ENCODE data around the gene CCDC38.

Gene CCDC38

GRCh38 chr12:95909871-95910270 is 32.5 kb downstream of the CCDC38 start:
- Histone ChIP-seq H3K4me1 (ENCODE audit: control insufficient read depth in 2 of 2, insufficient read depth in 1 of 2, low read depth in 1 of 2, low read length in 2 of 2) (no peaks in the 10 kb centered on the region), H3K9ac (ENCODE audit: low read depth, low read length, poor library complexity) (no peak overlapping the region), H3K4me3 (ENCODE audit: low read length in 2 of 2) (no peak overlapping the region), H2BK15ac (ENCODE audit: low read length) (no peak overlapping the region), H2AFZ (ENCODE audit: low read length) (no peak overlapping the region), H3K14ac (ENCODE audit: low read length) (no peak overlapping the region), H2BK5ac (ENCODE audit: low read length) (no peak overlapping the region), H3K27ac (replicated peaks; ENCODE audit: low read length) (no peak overlapping the region), H4K8ac (ENCODE audit: low read depth, low read length) (no peak overlapping the region), H3K79me1 (ENCODE audit: low read depth, low read length) (no peaks in the 10 kb centered on the region), H2AK5ac (ENCODE audit: low read depth, low read length) (no peak overlapping the region), H3K36me3 (replicated peaks in 1 of 2; ENCODE audit: control insufficient read depth in 2 of 2, insufficient read depth in 2 of 2, low read length in 2 of 2) (no peaks in the 10 kb centered on the region), H2BK12ac (ENCODE audit: low read length) (no peak overlapping the region), H3K23ac (ENCODE audit: low read depth, low read length, poor library complexity) (no peak overlapping the region), H2BK120ac (ENCODE audit: low read depth, low read length) (no peak overlapping the region), H3K9me3 (replicated peaks in 1 of 2; ENCODE audit: control insufficient read depth in 2 of 2, insufficient read depth in 1 of 2, low read depth in 1 of 2, low read length in 2 of 2) (no peaks in the 10 kb centered on the region), H3K4ac (ENCODE audit: low read length) (no peak overlapping the region), H3K27me3 (ENCODE audit: control insufficient read depth in 3 of 3, insufficient read depth in 3 of 3, low read depth in 1 of 3, low read length in 3 of 3) (peaks cover 0 to under 1% (median 0%) of the 10 kb centered on the region in 3 experiments), H4K91ac (ENCODE audit: low read depth, low read length, poor library complexity) (no peak overlapping the region), H3K18ac (ENCODE audit: low read length) (no peak overlapping the region), H3K4me2 (ENCODE audit: insufficient read depth, low read length, poor library complexity, severe bottlenecking) (no peak overlapping the region)
- no peak for DNase-seq (ENCODE audit: low spot score)
- WGBS, 2 donors (ENCODE audit: extremely low coverage in 2 of 2, insufficient read length in 2 of 2, insufficient replicate concordance in 1 of 2) = no CpG with 5 or more reads among the region's 3 CpGs

DNA sequence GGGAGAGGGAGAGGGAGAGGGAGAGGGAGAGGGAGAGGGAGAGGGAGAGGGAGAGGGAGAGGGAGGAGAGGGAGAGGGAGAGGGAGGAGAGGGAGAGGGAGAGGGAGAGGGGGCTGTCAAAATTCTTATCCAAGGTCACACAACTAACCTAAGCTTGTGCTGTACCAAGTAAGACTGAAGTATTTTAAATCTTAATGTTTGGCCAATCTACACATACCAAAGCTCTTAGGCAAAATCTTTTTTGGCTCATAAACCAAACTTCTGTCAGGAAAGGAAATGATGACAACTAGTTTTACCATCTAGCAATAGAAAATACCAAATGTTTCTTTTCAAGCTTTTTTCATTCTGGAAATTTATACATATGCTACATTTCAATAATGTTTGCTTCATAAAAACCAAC is 33.8 kb downstream of the CCDC38 start:
- H2BK15ac ChIP-seq (ENCODE audit: low read length) = no peak overlapping the region
- H3K9ac ChIP-seq (ENCODE audit: low read depth, low read length, poor library complexity) = no peak overlapping the region
- no peak overlapping the region for H2BK12ac ChIP-seq (ENCODE audit: low read length)
- H3K36me3 ChIP-seq (replicated peaks in 1 of 2; ENCODE audit: control insufficient read depth in 2 of 2, insufficient read depth in 2 of 2, low read length in 2 of 2) = no peaks in the 10 kb centered on the region
- H3K14ac ChIP-seq (ENCODE audit: low read length) = no peak overlapping the region
- no peak overlapping the region for H3K4ac ChIP-seq (ENCODE audit: low read length)
- no peak overlapping the region for H3K4me2 ChIP-seq (ENCODE audit: insufficient read depth, low read length, poor library complexity, severe bottlenecking)
- no peak for DNase-seq (ENCODE audit: low spot score)
- H2BK120ac ChIP-seq (ENCODE audit: low read depth, low read length) = no peak overlapping the region
- no peak overlapping the region for H2AFZ ChIP-seq (ENCODE audit: low read length)
- H4K8ac ChIP-seq (ENCODE audit: low read depth, low read length) = no peak overlapping the region
- no peaks in the 10 kb centered on the region for H3K9me3 ChIP-seq (replicated peaks in 1 of 2; ENCODE audit: control insufficient read depth in 2 of 2, insufficient read depth in 1 of 2, low read depth in 1 of 2, low read length in 2 of 2)
- H3K27me3 ChIP-seq (ENCODE audit: control insufficient read depth in 3 of 3, insufficient read depth in 3 of 3, low read depth in 1 of 3, low read length in 3 of 3) = no peaks in the 10 kb centered on the region
- H3K27ac ChIP-seq (replicated peaks; ENCODE audit: low read length) = no peak overlapping the region
- no peak overlapping the region for H2BK5ac ChIP-seq (ENCODE audit: low read length)
- no peak overlapping the region for H3K4me3 ChIP-seq (ENCODE audit: low read length in 2 of 2)
- H2AK5ac ChIP-seq (ENCODE audit: low read depth, low read length) = no peak overlapping the region
- H3K18ac ChIP-seq (ENCODE audit: low read length) = no peak overlapping the region
- no peaks in the 10 kb centered on the region for H3K4me1 ChIP-seq (ENCODE audit: control insufficient read depth in 2 of 2, insufficient read depth in 1 of 2, low read depth in 1 of 2, low read length in 2 of 2)
- no peaks in the 10 kb centered on the region for H3K79me1 ChIP-seq (ENCODE audit: low read depth, low read length)
- no peak overlapping the region for H4K91ac ChIP-seq (ENCODE audit: low read depth, low read length, poor library complexity)
- H3K23ac ChIP-seq (ENCODE audit: low read depth, low read length, poor library complexity) = no peak overlapping the region

DNA sequence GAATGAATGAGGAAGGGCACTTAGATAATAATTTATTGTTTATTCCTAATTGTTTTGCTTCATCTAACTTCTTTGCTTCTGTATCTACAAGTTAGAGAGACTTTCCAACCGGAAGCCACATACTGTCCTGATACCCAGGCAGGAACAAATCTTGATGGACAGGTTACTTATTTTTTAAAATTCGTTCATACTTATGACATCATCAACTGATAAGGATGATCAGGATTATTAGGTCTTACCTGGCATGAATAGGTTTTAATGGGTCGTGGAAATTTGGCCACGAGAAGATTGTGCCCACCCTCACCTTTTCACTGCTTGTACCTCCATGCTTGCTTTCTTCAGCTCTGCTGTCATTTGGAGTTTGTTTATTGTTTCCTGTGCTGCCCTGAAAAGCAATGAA is 44.3 kb downstream of the CCDC38 start:
- Histone ChIP-seq H2AK5ac (ENCODE audit: low read depth, low read length) (no peak overlapping the region), H3K27ac (replicated peaks; ENCODE audit: low read length) (no peak overlapping the region), H3K4me1 (ENCODE audit: control insufficient read depth in 2 of 2, insufficient read depth in 1 of 2, low read depth in 1 of 2, low read length in 2 of 2) (no peaks in the 10 kb centered on the region), H3K4me3 (ENCODE audit: low read length in 2 of 2) (no peak overlapping the region), H2BK12ac (ENCODE audit: low read length) (no peak overlapping the region), H2BK15ac (ENCODE audit: low read length) (no peak overlapping the region), H3K79me1 (ENCODE audit: low read depth, low read length) (no peaks in the 10 kb centered on the region), H2AFZ (ENCODE audit: low read length) (no peak overlapping the region), H3K9me3 (replicated peaks in 1 of 2; ENCODE audit: control insufficient read depth in 2 of 2, insufficient read depth in 1 of 2, low read depth in 1 of 2, low read length in 2 of 2) (no peaks in the 10 kb centered on the region), H3K9ac (ENCODE audit: low read depth, low read length, poor library complexity) (no peak overlapping the region), H3K23ac (ENCODE audit: low read depth, low read length, poor library complexity) (no peak overlapping the region), H3K14ac (ENCODE audit: low read length) (no peak overlapping the region), H3K4me2 (ENCODE audit: insufficient read depth, low read length, poor library complexity, severe bottlenecking) (no peak overlapping the region), H3K36me3 (replicated peaks in 1 of 2; ENCODE audit: control insufficient read depth in 2 of 2, insufficient read depth in 2 of 2, low read length in 2 of 2) (no peaks in the 10 kb centered on the region), H4K91ac (ENCODE audit: low read depth, low read length, poor library complexity) (no peak overlapping the region), H3K4ac (ENCODE audit: low read length) (no peak overlapping the region), H4K8ac (ENCODE audit: low read depth, low read length) (no peak overlapping the region), H3K27me3 (ENCODE audit: control insufficient read depth in 3 of 3, insufficient read depth in 3 of 3, low read depth in 1 of 3, low read length in 3 of 3) (no peaks in the 10 kb centered on the region), H3K18ac (ENCODE audit: low read length) (no peak overlapping the region), H2BK120ac (ENCODE audit: low read depth, low read length) (no peak overlapping the region), H2BK5ac (ENCODE audit: low read length) (no peak overlapping the region)
- no CpG with 5 or more reads among the region's 4 CpGs for WGBS, 2 donors (ENCODE audit: extremely low coverage in 2 of 2, insufficient read length in 2 of 2, insufficient replicate concordance in 1 of 2)
- DNase-seq (ENCODE audit: low spot score) = no peak

DNA sequence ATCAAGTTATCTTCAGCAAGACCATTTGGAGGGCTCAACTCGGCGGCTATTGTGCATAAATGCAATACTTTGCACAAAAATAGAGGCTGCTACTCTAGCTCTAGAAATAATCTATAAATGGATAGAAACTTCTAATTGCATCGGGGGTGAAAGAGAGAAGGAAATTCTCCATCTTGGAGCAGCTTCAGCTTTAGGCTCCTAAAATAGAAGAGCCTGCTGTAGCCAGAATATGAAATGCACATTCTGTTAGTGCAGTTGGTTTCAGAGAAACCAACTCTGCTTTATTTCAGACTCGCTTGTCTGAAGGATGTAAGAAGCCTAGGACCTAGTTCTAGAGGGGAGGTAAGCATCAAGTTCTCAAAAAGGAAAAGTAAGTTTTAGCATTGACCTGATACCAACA is 45.6 kb downstream of the CCDC38 start:
- H3K4me3 ChIP-seq (ENCODE audit: low read length in 2 of 2) = no peak overlapping the region
- no peak overlapping the region for H3K23ac ChIP-seq (ENCODE audit: low read depth, low read length, poor library complexity)
- H3K4me2 ChIP-seq (ENCODE audit: insufficient read depth, low read length, poor library complexity, severe bottlenecking) = no peak overlapping the region
- no peaks in the 10 kb centered on the region for H3K9me3 ChIP-seq (replicated peaks in 1 of 2; ENCODE audit: control insufficient read depth in 2 of 2, insufficient read depth in 1 of 2, low read depth in 1 of 2, low read length in 2 of 2)
- H3K27me3 ChIP-seq (ENCODE audit: control insufficient read depth in 3 of 3, insufficient read depth in 3 of 3, low read depth in 1 of 3, low read length in 3 of 3) = no peaks in the 10 kb centered on the region
- H3K14ac ChIP-seq (ENCODE audit: low read length) = no peak overlapping the region
- H3K4ac ChIP-seq (ENCODE audit: low read length) = no peak overlapping the region
- H2AFZ ChIP-seq (ENCODE audit: low read length) = no peak overlapping the region
- H4K91ac ChIP-seq (ENCODE audit: low read depth, low read length, poor library complexity) = no peak overlapping the region
- no peak overlapping the region for H3K27ac ChIP-seq (replicated peaks; ENCODE audit: low read length)
- no peak overlapping the region for H2BK15ac ChIP-seq (ENCODE audit: low read length)
- no CpG with 5 or more reads among the region's 4 CpGs for WGBS, 2 donors (ENCODE audit: extremely low coverage in 2 of 2, insufficient read length in 2 of 2, insufficient replicate concordance in 1 of 2)
- no peak overlapping the region for H2BK12ac ChIP-seq (ENCODE audit: low read length)
- H3K79me1 ChIP-seq (ENCODE audit: low read depth, low read length) = no peaks in the 10 kb centered on the region
- no peak overlapping the region for H2BK5ac ChIP-seq (ENCODE audit: low read length)
- no peaks in the 10 kb centered on the region for H3K4me1 ChIP-seq (ENCODE audit: control insufficient read depth in 2 of 2, insufficient read depth in 1 of 2, low read depth in 1 of 2, low read length in 2 of 2)
- H4K8ac ChIP-seq (ENCODE audit: low read depth, low read length) = no peak overlapping the region
- H3K18ac ChIP-seq (ENCODE audit: low read length) = no peak overlapping the region
- no peaks in the 10 kb centered on the region for H3K36me3 ChIP-seq (replicated peaks in 1 of 2; ENCODE audit: control insufficient read depth in 2 of 2, insufficient read depth in 2 of 2, low read length in 2 of 2)
- H2BK120ac ChIP-seq (ENCODE audit: low read depth, low read length) = no peak overlapping the region
- no peak for DNase-seq (ENCODE audit: low spot score)
- no peak overlapping the region for H2AK5ac ChIP-seq (ENCODE audit: low read depth, low read length)
- H3K9ac ChIP-seq (ENCODE audit: low read depth, low read length, poor library complexity) = no peak overlapping the region

Measured in neuronal stem cell (in vitro differentiated cells).